ENCODE results near the gene CACNA2D3. TPM values are rescaled to one million over a fixed set of nuclear protein-coding genes. Genes with fewer than 3 reads are reported as not detected.

Gene CACNA2D3
- total RNA-seq, 4 donors from 2014 or later = 0.55 to 3.4 (median 1.6) TPM

DNA sequence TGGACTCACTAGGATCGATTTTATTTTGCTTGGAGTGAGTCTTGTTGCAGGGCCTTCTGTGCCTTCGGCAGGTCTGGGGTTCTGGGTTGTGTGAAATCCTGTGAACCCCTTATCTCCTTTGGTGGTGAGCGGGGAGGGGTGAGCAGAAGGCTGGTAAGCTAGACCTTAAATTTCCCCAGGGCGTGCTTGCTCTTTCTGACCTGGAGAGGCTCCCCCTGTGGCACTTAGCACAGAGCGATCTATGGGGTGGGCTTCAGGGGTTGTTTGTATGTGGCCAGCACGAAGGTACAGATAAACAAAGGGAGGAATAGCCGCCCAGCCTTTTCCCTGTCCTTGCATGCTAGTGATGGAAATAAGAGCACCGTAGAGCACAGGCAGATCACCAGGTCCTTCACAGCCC, 11.8 kb downstream of the CACNA2D3 start:
- WGBS, 2 donors (ENCODE audit: low coverage in 1 of 2) = 82% methylated on average over 8 of the region's 8 CpGs; no CpG with 5 or more reads in 1 of the 2 donors
- no peaks in the 10 kb centered on the region for H3K4me1 ChIP-seq
- in situ Hi-C loops (cut with MboI; ENCODE audit: low pct_ligation_motif_present in 1 of 4, low pct_unique_long_range_greater_than_20kb in 1 of 4, low sequenced_read_pairs in 3 of 4) (no loop called here), intact Hi-C loops (cut with DNase I; ENCODE audit: low total_unique reads) (no loop called here)
- no peak for DNase-seq
- no peak overlapping the region for H3K4me3 ChIP-seq
- no peaks in the 10 kb centered on the region for H3K36me3 ChIP-seq
- H3K9me3 ChIP-seq = no peaks in the 10 kb centered on the region
- H3K27me3 ChIP-seq = no peaks in the 10 kb centered on the region
- TF ChIP-seq POLR2A (IDR thresholded peaks at IDR 0.05) = no peak
- no peak for TF ChIP-seq EP300 (IDR thresholded peaks at IDR 0.05; ENCODE audit: low read depth)
- TF ChIP-seq, protein P1, sequence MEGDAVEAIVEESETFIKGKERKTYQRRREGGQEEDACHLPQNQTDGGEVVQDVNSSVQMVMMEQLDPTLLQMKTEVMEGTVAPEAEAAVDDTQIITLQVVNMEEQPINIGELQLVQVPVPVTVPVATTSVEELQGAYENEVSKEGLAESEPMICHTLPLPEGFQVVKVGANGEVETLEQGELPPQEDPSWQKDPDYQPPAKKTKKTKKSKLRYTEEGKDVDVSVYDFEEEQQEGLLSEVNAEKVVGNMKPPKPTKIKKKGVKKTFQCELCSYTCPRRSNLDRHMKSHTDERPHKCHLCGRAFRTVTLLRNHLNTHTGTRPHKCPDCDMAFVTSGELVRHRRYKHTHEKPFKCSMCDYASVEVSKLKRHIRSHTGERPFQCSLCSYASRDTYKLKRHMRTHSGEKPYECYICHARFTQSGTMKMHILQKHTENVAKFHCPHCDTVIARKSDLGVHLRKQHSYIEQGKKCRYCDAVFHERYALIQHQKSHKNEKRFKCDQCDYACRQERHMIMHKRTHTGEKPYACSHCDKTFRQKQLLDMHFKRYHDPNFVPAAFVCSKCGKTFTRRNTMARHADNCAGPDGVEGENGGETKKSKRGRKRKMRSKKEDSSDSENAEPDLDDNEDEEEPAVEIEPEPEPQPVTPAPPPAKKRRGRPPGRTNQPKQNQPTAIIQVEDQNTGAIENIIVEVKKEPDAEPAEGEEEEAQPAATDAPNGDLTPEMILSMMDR (IDR thresholded peaks at IDR 0.05) = no peak
- TF ChIP-seq POLR2AphosphoS5 (IDR thresholded peaks at IDR 0.05) = no peak
- H3K27ac ChIP-seq = no peak overlapping the region

DNA sequence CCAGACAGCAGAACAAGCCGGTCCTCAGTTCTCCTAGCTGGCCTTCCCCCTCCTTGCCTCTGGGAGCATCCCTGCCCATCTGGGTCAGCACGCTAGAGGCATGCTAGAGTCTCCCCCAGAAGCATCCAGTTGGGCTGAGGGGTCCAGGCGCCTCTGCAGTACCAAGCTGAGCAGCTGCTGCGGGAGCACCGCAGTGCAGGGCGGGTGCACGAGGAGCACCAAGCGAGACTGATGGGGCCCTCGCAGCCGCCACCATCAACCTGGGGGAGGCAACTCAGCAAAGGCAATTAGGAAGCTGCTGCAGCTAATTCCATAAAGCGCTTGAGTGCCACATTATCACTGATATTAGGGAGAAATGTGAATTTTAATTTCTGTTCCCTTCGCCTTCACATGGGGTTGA, 12.4 kb downstream of the CACNA2D3 start:
- Histone ChIP-seq H3K9me3 (no peaks in the 10 kb centered on the region), H3K4me1 (no peaks in the 10 kb centered on the region), H3K27ac (no peak overlapping the region), H3K4me3 (no peak overlapping the region), H3K36me3 (no peaks in the 10 kb centered on the region), H3K27me3 (no peaks in the 10 kb centered on the region)
- in situ Hi-C loops (cut with MboI; ENCODE audit: low pct_ligation_motif_present in 1 of 4, low pct_unique_long_range_greater_than_20kb in 1 of 4, low sequenced_read_pairs in 3 of 4) = no loop called here
- 85% methylated on average over 10 of the region's 12 CpGs; no CpG with 5 or more reads in 1 of the 2 donors for WGBS, 2 donors (ENCODE audit: low coverage in 1 of 2)
- intact Hi-C loops (cut with DNase I; ENCODE audit: low total_unique reads) = no loop called here
- no peak for DNase-seq
- TF ChIP-seq, protein P1 (IDR thresholded peaks at IDR 0.05) = no peak
- TF ChIP-seq POLR2A (IDR thresholded peaks at IDR 0.05) (no peak), EP300 (IDR thresholded peaks at IDR 0.05; ENCODE audit: low read depth) (no peak), POLR2AphosphoS5 (IDR thresholded peaks at IDR 0.05) (no peak)

DNA sequence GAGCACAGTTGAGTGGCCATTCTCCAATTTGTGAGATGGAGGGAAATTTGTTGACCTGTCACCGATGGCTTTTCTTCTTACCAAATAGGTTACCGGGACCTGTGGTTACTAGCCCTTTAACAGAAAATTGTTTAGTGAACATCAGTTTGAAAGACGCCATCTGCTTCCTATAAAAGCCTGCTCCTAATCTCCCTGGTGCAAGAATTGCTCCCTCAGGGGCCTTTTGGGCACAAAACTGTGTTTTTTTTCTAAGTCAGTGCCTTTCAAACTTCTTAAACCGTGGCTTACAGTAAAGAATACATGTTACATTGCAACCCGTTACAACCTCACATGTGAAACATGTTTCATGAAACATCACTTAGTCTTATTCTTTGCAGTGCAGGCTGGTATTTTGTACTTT, 15.0 kb downstream of the CACNA2D3 start:
- H3K4me3 ChIP-seq = no peak overlapping the region
- H3K27ac ChIP-seq = no peak overlapping the region
- no peaks in the 10 kb centered on the region for H3K9me3 ChIP-seq
- no peak for DNase-seq
- TF ChIP-seq EP300 (IDR thresholded peaks at IDR 0.05; ENCODE audit: low read depth) (no peak), POLR2AphosphoS5 (IDR thresholded peaks at IDR 0.05) (no peak), POLR2A (IDR thresholded peaks at IDR 0.05) (no peak)
- TF ChIP-seq, protein P1 (IDR thresholded peaks at IDR 0.05) = no peak
- H3K27me3 ChIP-seq = no peaks in the 10 kb centered on the region
- in situ Hi-C loops (cut with MboI; ENCODE audit: low pct_ligation_motif_present in 1 of 4, low pct_unique_long_range_greater_than_20kb in 1 of 4, low sequenced_read_pairs in 3 of 4) = no loop called here
- 55 to 63% methylated on average over 4 to 5 of the region's 5 CpGs for WGBS, 2 donors (ENCODE audit: low coverage in 1 of 2)
- intact Hi-C loops (cut with DNase I; ENCODE audit: low total_unique reads) = no loop called here
- H3K36me3 ChIP-seq = no peaks in the 10 kb centered on the region
- H3K4me1 ChIP-seq = no peaks in the 10 kb centered on the region

DNA sequence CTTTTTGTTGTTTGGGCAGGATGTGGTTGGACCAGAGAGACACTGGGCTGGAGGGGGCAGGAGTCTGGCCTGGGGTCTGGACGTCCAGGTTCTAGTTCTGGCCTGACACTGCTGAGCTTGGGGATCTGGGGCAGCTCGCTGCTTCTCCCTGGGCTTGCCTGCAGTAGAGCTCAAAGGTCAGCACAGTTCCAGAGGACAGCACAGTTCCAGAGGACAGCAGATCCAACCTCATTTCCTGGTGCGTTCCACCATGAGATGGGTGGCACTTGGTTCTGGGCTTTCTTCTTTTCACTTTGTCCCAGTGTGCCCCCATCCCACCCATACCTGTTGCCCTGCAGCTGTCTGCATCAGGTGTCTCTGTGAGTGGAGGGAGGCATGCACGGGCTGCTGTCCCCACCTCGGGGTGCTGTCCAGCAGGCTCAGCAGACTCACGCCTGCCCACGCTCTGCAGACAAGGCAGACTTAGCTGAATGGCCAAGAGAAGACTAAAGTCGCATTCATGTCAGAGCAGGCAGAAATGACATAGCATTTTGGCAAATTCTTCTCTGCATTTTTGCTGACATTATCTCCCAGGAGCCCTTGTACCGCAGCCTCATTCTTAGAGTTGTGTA, 16.7 kb downstream of the CACNA2D3 start:
- H3K27ac ChIP-seq = no peak overlapping the region
- no peaks in the 10 kb centered on the region for H3K9me3 ChIP-seq
- H3K4me3 ChIP-seq = no peak overlapping the region
- TF ChIP-seq POLR2AphosphoS5 (IDR thresholded peaks at IDR 0.05) = no peak
- TF ChIP-seq, protein P1 (IDR thresholded peaks at IDR 0.05) = no peak
- TF ChIP-seq EP300 (IDR thresholded peaks at IDR 0.05; ENCODE audit: low read depth) = no peak
- TF ChIP-seq POLR2A (IDR thresholded peaks at IDR 0.05) = no peak
- intact Hi-C loops (cut with DNase I; ENCODE audit: low total_unique reads) (no loop called here), in situ Hi-C loops (cut with MboI; ENCODE audit: low pct_ligation_motif_present in 1 of 4, low pct_unique_long_range_greater_than_20kb in 1 of 4, low sequenced_read_pairs in 3 of 4) (no loop called here)
- H3K36me3 ChIP-seq = no peaks in the 10 kb centered on the region
- DNase-seq = no peak
- 55 to 75% methylated on average over 1 to 9 of the region's 9 CpGs for WGBS, 2 donors (ENCODE audit: low coverage in 1 of 2)
- H3K4me1 ChIP-seq = no peaks in the 10 kb centered on the region
- H3K27me3 ChIP-seq = no peaks in the 10 kb centered on the region

Measured in transverse colon (tissue), 4 donors.